Measurements from ENCODE around the gene DNAH1.

DNA sequence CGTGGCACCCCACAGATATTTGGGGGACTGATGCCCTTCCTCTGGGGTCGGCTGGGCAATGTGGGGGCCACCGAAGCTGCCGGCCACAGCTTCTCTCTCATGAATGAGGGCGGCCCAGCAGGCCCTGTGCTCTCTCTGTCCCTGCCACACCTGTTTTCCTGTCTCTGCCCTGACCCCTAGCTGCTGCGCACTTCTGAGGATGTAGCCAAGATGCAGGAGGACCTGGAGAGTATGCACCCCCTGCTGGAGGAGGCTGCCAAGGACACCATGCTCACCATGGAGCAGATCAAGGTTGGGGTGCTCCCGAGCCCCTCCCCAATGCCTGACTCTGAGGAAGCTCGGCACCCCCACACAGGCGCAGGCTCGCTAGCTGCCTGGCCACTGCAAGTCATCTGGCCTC is 69.0 kb downstream of the DNAH1 start:
- TF ChIP-seq, protein P1, sequence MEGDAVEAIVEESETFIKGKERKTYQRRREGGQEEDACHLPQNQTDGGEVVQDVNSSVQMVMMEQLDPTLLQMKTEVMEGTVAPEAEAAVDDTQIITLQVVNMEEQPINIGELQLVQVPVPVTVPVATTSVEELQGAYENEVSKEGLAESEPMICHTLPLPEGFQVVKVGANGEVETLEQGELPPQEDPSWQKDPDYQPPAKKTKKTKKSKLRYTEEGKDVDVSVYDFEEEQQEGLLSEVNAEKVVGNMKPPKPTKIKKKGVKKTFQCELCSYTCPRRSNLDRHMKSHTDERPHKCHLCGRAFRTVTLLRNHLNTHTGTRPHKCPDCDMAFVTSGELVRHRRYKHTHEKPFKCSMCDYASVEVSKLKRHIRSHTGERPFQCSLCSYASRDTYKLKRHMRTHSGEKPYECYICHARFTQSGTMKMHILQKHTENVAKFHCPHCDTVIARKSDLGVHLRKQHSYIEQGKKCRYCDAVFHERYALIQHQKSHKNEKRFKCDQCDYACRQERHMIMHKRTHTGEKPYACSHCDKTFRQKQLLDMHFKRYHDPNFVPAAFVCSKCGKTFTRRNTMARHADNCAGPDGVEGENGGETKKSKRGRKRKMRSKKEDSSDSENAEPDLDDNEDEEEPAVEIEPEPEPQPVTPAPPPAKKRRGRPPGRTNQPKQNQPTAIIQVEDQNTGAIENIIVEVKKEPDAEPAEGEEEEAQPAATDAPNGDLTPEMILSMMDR (conservative IDR thresholded peaks at IDR 0.05): peak; percentile 69
- TF ChIP-seq EZH2 (IDR thresholded peaks at IDR 0.05; ENCODE audit: low read depth): no peak

Measured in PC-9 (cell line).